Mucosa of rectum (tissue), 2 donors: ENCODE data around the gene HOXC10.

Source experiments
- H3K27ac ChIP-seq, 2 donors: one replicate each; pipeline ENCODE4 v1.7.0; 2013; ENCODE audit warnings: inconsistent platforms in 2 of 2, low read depth in 2 of 2, low read length in 2 of 2
- H3K27me3 ChIP-seq, 2 donors: one replicate each; pipeline ENCODE4 v1.7.0; 2013; ENCODE audit warnings: low read length in 2 of 2; ENCODE audit not compliant: control insufficient read depth in 2 of 2, insufficient read depth in 2 of 2
- H3K36me3 ChIP-seq, 2 donors: one replicate each; pipeline ENCODE4 v1.7.0; 2013; ENCODE audit warnings: low read length in 2 of 2; ENCODE audit not compliant: control insufficient read depth in 2 of 2, insufficient read depth in 2 of 2
- H3K4me1 ChIP-seq, 2 donors: one replicate each; pipeline ENCODE4 v1.7.0; 2013; ENCODE audit warnings: low read length in 2 of 2, mild to moderate bottlenecking in 1 of 2; ENCODE audit not compliant: control insufficient read depth in 2 of 2, insufficient read depth in 2 of 2
- H3K4me3 ChIP-seq, 2 donors: one replicate each; pipeline ENCODE4 v1.7.0; 2013; ENCODE audit warnings: low read length in 2 of 2
- H3K9ac ChIP-seq, 2 donors: one replicate each; pipeline ENCODE4 v1.7.0; 2013; ENCODE audit warnings: low read length in 2 of 2, low read depth in 1 of 2, mild to moderate bottlenecking in 1 of 2
- H3K9me3 ChIP-seq, 2 donors: one replicate each; pipeline ENCODE4 v1.7.0; 2013; ENCODE audit warnings: low read length in 2 of 2; ENCODE audit not compliant: control insufficient read depth in 2 of 2
- donor health status: healthy.
- donor health status: Normal muscosa, but diverticular disease.

The HOXC10 gene

GRCh38 chr12:54000116-54001114 is 15.5 kb downstream of the HOXC10 start, which contains the start of gene HOXC9:
Gene HOXC9 (plus strand): TSS chr12:54000161. CDS start chr12:54000189, 28 bp downstream.
- peaks cover 7 to 11% of the 10 kb centered on the region in 2 donors for H3K4me1 ChIP-seq
- H3K36me3 ChIP-seq = no peaks in the 10 kb centered on the region
- H3K27ac ChIP-seq = no peak within 1 kb of the TSS
- no peak within 1 kb of the TSS for H3K9ac ChIP-seq
- H3K4me3 ChIP-seq = no peak within 1 kb of the TSS
- H3K9me3 ChIP-seq = no peaks in the 10 kb centered on the region
- peaks cover 82 to 91% of the 10 kb centered on the region in 2 donors for H3K27me3 ChIP-seq

GRCh38 chr12:54001283-54002187 is 16.6 kb downstream of the HOXC10 start:
- peaks cover 3 to 11% of the 10 kb centered on the region in 2 donors for H3K4me1 ChIP-seq
- no peak overlapping the region for H3K27ac ChIP-seq
- H3K36me3 ChIP-seq = no peaks in the 10 kb centered on the region
- no peak overlapping the region for H3K9ac ChIP-seq
- peaks cover 81 to 91% of the 10 kb centered on the region in 2 donors for H3K27me3 ChIP-seq
- no peak overlapping the region for H3K4me3 ChIP-seq
- no peaks in the 10 kb centered on the region for H3K9me3 ChIP-seq

- Histone ChIP-seq H3K9ac (no peak overlapping the region), H3K4me3 (no peak overlapping the region), H3K4me1 (peaks cover 3 to 11% of the 10 kb centered on the region in 2 donors), H3K27me3 (peaks cover 83 to 91% of the 10 kb centered on the region in 2 donors), H3K9me3 (no peaks in the 10 kb centered on the region), H3K36me3 (no peaks in the 10 kb centered on the region), H3K27ac (no peak overlapping the region)
Measured at GRCh38 chr12:54002278-54002914, 17.4 kb downstream of the HOXC10 start.

- no peak overlapping the region for H3K27ac ChIP-seq
- peaks cover 3 to 11% of the 10 kb centered on the region in 2 donors for H3K4me1 ChIP-seq
- no peaks in the 10 kb centered on the region for H3K36me3 ChIP-seq
- no peak overlapping the region for H3K9ac ChIP-seq
- H3K27me3 ChIP-seq = peaks cover 83 to 90% of the 10 kb centered on the region in 2 donors
- no peak overlapping the region for H3K4me3 ChIP-seq
- no peaks in the 10 kb centered on the region for H3K9me3 ChIP-seq
Measured at GRCh38 chr12:54002915-54003389, 18.0 kb downstream of the HOXC10 start.

- Histone ChIP-seq H3K9me3 (no peaks in the 10 kb centered on the region), H3K9ac (no peak overlapping the region), H3K4me3 (no peak overlapping the region), H3K27me3 (peaks cover 82 to 88% of the 10 kb centered on the region in 2 donors), H3K27ac (no peak overlapping the region), H3K4me1 (peaks cover 3 to 11% of the 10 kb centered on the region in 2 donors), H3K36me3 (no peaks in the 10 kb centered on the region)
Measured at GRCh38 chr12:54003625-54004024, 18.7 kb downstream of the HOXC10 start.

GRCh38 chr12:54004063-54004840 is 19.3 kb downstream of the HOXC10 start:
- Histone ChIP-seq H3K27me3 (peaks cover 79 to 85% of the 10 kb centered on the region in 2 donors), H3K9ac (no peak overlapping the region), H3K4me1 (peaks cover 3 to 11% of the 10 kb centered on the region in 2 donors), H3K4me3 (no peak overlapping the region), H3K36me3 (no peaks in the 10 kb centered on the region), H3K9me3 (no peaks in the 10 kb centered on the region), H3K27ac (no peak overlapping the region)

GRCh38 chr12:54004841-54005530 is 20.0 kb downstream of the HOXC10 start:
- peaks cover 3 to 6% of the 10 kb centered on the region in 2 donors for H3K4me1 ChIP-seq

GRCh38 chr12:54005531-54005852 is 20.5 kb downstream of the HOXC10 start:
- no peak overlapping the region for H3K27ac ChIP-seq
- H3K4me3 ChIP-seq = no peak overlapping the region
- H3K9me3 ChIP-seq = no peaks in the 10 kb centered on the region
- H3K9ac ChIP-seq = no peak overlapping the region
- H3K36me3 ChIP-seq = no peaks in the 10 kb centered on the region
- peaks cover 81 to 86% of the 10 kb centered on the region in 2 donors for H3K27me3 ChIP-seq
- H3K4me1 ChIP-seq = peaks cover 3 to 4% of the 10 kb centered on the region in 2 donors

More at GRCh38 chr12:54004841-54005530, 20.0 kb downstream of the HOXC10 start:
- no peak overlapping the region for H3K4me3 ChIP-seq
- H3K27me3 ChIP-seq = peaks cover 81 to 86% of the 10 kb centered on the region in 2 donors
- no peaks in the 10 kb centered on the region for H3K36me3 ChIP-seq
- H3K9ac ChIP-seq = no peak overlapping the region
- no peak overlapping the region for H3K27ac ChIP-seq
- H3K9me3 ChIP-seq = no peaks in the 10 kb centered on the region
